T1000 (cell line): Measurements from ENCODE around the gene PRAMEF6.
"Not testable (repeated sequence)": the region's sequence is repeated elsewhere in the genome, so short reads cannot be mapped to it uniquely, and the experiment has no call there.

Experiments used
- DNase-seq: peaks from one replicate; lab custom pipeline; 2025; ENCODE audit warnings: mixed read lengths; lab: John Stamatoyannopoulos, UW

Gene PRAMEF6

GRCh38 chr1:12947480-12947879, at the start of gene PRAMEF6:
Gene PRAMEF6, minus strand, starts transcription at chr1:12947580. Its CDS starts 5,062 bp downstream, at chr1:12942518.
- not testable (repeated sequence) for DNase-seq

GRCh38 chr1:12924368-12924767, 23.0 kb downstream of the PRAMEF6 start:
- DNase-seq, result not testable (repeated sequence)

GRCh38 chr1:12921749-12922148, 25.6 kb downstream of the PRAMEF6 start:
- not testable (repeated sequence) for DNase-seq

- not testable (repeated sequence) for DNase-seq
Observed at GRCh38 chr1:12916310-12916709, 31.1 kb downstream of the PRAMEF6 start, which contains the start of gene PRAMEF7. Gene PRAMEF7, plus strand, starts transcription at chr1:12916610. Its CDS starts 1,083 bp downstream, at chr1:12917693.

- not testable (repeated sequence) for DNase-seq
Observed at GRCh38 chr1:12903793-12904572, 43.4 kb downstream of the PRAMEF6 start.

- not testable (repeated sequence) for DNase-seq
Observed at GRCh38 chr1:12899186-12899585, 48.2 kb downstream of the PRAMEF6 start.

GRCh38 chr1:12898170-12898569, 49.2 kb downstream of the PRAMEF6 start, which contains the start of gene PRAMEF10:
Gene PRAMEF10, minus strand, starts transcription at chr1:12898270. Its CDS starts 2,423 bp downstream, at chr1:12895847.
- DNase-seq, result not testable (repeated sequence)
